ENCODE measurements around the gene BMP5.

Gene BMP5

GRCh38 chr6:55853008-55854001, 22.1 kb downstream of the BMP5 start:
- H3F3A ChIP-seq (ENCODE audit: control insufficient read depth, insufficient read depth), result no peaks in the 10 kb centered on the region
- no peak for TF ChIP-seq EZH2phosphoT487 (IDR thresholded peaks at IDR 0.05; ENCODE audit: borderline replicate concordance, low read length)
- no peaks in the 10 kb centered on the region for H3K9me2 ChIP-seq (replicated peaks; ENCODE audit: control insufficient read depth, low read length)
- H3K4me2 ChIP-seq (ENCODE audit: low read length), result no peak overlapping the region
- H3K4me1 ChIP-seq (ENCODE audit: control insufficient read depth, low read length), result no peaks in the 10 kb centered on the region
- H3K27ac ChIP-seq (ENCODE audit: low read depth, low read length), result no peak overlapping the region
- no peaks in the 10 kb centered on the region for H3K9me3 ChIP-seq (ENCODE audit: control insufficient read depth, insufficient read depth, low read length)
- H3K36me3 ChIP-seq (ENCODE audit: control insufficient read depth, low read length), result no peaks in the 10 kb centered on the region
- no peaks in the 10 kb centered on the region for H3K27me3 ChIP-seq (ENCODE audit: control insufficient read depth, low read length)
- no peaks in the 10 kb centered on the region for H4K20me1 ChIP-seq (ENCODE audit: control insufficient read depth, insufficient read depth, low read depth, low read length)
- H3K79me2 ChIP-seq (ENCODE audit: control insufficient read depth, low read length), result no peaks in the 10 kb centered on the region
- H3K4me3 ChIP-seq (ENCODE audit: low read length), result no peak overlapping the region

- Histone ChIP-seq H3K36me3 (ENCODE audit: control insufficient read depth, low read length) (no peaks in the 10 kb centered on the region), H3K4me1 (ENCODE audit: control insufficient read depth, low read length) (no peaks in the 10 kb centered on the region), H3K9me2 (replicated peaks; ENCODE audit: control insufficient read depth, low read length) (no peaks in the 10 kb centered on the region; the same call in 1 of the 2 replicates), H4K20me1 (ENCODE audit: control insufficient read depth, insufficient read depth, low read depth, low read length) (no peaks in the 10 kb centered on the region), H3K27me3 (ENCODE audit: control insufficient read depth, low read length) (no peaks in the 10 kb centered on the region), H3K79me2 (ENCODE audit: control insufficient read depth, low read length) (no peaks in the 10 kb centered on the region), H3K9me3 (ENCODE audit: control insufficient read depth, insufficient read depth, low read length) (no peaks in the 10 kb centered on the region; the same call in 1 of the 2 replicates), H3K4me2 (ENCODE audit: low read length) (no peak overlapping the region), H3F3A (ENCODE audit: control insufficient read depth, insufficient read depth) (no peaks in the 10 kb centered on the region), H3K27ac (ENCODE audit: low read depth, low read length) (no peak overlapping the region), H3K4me3 (ENCODE audit: low read length) (no peak overlapping the region)
- TF ChIP-seq EZH2phosphoT487 (IDR thresholded peaks at IDR 0.05; ENCODE audit: borderline replicate concordance, low read length), result no peak
- TF ChIP-seq, protein P1, sequence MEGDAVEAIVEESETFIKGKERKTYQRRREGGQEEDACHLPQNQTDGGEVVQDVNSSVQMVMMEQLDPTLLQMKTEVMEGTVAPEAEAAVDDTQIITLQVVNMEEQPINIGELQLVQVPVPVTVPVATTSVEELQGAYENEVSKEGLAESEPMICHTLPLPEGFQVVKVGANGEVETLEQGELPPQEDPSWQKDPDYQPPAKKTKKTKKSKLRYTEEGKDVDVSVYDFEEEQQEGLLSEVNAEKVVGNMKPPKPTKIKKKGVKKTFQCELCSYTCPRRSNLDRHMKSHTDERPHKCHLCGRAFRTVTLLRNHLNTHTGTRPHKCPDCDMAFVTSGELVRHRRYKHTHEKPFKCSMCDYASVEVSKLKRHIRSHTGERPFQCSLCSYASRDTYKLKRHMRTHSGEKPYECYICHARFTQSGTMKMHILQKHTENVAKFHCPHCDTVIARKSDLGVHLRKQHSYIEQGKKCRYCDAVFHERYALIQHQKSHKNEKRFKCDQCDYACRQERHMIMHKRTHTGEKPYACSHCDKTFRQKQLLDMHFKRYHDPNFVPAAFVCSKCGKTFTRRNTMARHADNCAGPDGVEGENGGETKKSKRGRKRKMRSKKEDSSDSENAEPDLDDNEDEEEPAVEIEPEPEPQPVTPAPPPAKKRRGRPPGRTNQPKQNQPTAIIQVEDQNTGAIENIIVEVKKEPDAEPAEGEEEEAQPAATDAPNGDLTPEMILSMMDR (IDR thresholded peaks at IDR 0.05; ENCODE audit: low read depth, low read length, poor library complexity, severe bottlenecking), result no peak
Observed at GRCh38 chr6:55841341-55841740, 34.0 kb downstream of the BMP5 start.

DNA sequence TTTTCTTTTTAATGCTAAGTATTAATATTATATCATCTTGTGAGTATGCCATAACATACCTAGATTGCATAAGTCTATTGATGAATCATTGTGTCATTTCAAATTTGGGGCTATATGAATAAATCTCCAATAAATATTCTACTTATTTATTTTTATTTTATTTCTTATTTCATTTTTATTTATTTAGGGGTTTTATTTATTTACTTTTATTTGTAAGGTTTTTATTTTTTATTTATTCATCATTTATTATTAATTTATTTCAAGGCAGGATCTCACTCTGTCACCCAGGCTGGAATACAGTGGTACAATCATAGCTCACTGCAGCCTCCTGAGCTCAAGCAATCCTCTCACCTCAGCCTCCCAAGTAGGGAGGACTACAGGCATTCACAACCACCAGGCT, 36.3 kb downstream of the BMP5 start:
- TF ChIP-seq EZH2phosphoT487 (IDR thresholded peaks at IDR 0.05; ENCODE audit: borderline replicate concordance, low read length), result no peak
- TF ChIP-seq, protein P1 (IDR thresholded peaks at IDR 0.05; ENCODE audit: low read depth, low read length, poor library complexity, severe bottlenecking), result no peak
- Histone ChIP-seq H3K4me2 (ENCODE audit: low read length) (no peak overlapping the region), H3K4me1 (ENCODE audit: control insufficient read depth, low read length) (no peaks in the 10 kb centered on the region), H3K9me3 (ENCODE audit: control insufficient read depth, insufficient read depth, low read length) (no peaks in the 10 kb centered on the region), H3K4me3 (ENCODE audit: low read length) (no peak overlapping the region), H3F3A (ENCODE audit: control insufficient read depth, insufficient read depth) (no peaks in the 10 kb centered on the region), H3K27ac (ENCODE audit: low read depth, low read length) (no peak overlapping the region), H4K20me1 (ENCODE audit: control insufficient read depth, insufficient read depth, low read depth, low read length) (no peaks in the 10 kb centered on the region), H3K9me2 (replicated peaks; ENCODE audit: control insufficient read depth, low read length) (no peaks in the 10 kb centered on the region; the same call in 1 of the 2 replicates), H3K27me3 (ENCODE audit: control insufficient read depth, low read length) (no peaks in the 10 kb centered on the region), H3K79me2 (ENCODE audit: control insufficient read depth, low read length) (no peaks in the 10 kb centered on the region), H3K36me3 (ENCODE audit: control insufficient read depth, low read length) (no peaks in the 10 kb centered on the region)

- Histone ChIP-seq H3K9me3 (ENCODE audit: control insufficient read depth, insufficient read depth, low read length) (no peaks in the 10 kb centered on the region), H3K27me3 (ENCODE audit: control insufficient read depth, low read length) (no peaks in the 10 kb centered on the region), H3F3A (ENCODE audit: control insufficient read depth, insufficient read depth) (no peaks in the 10 kb centered on the region), H3K36me3 (ENCODE audit: control insufficient read depth, low read length) (no peaks in the 10 kb centered on the region), H3K9me2 (replicated peaks; ENCODE audit: control insufficient read depth, low read length) (no peaks in the 10 kb centered on the region; the same call in 1 of the 2 replicates), H3K4me1 (ENCODE audit: control insufficient read depth, low read length) (no peaks in the 10 kb centered on the region), H4K20me1 (ENCODE audit: control insufficient read depth, insufficient read depth, low read depth, low read length) (no peaks in the 10 kb centered on the region), H3K4me2 (ENCODE audit: low read length) (no peak overlapping the region), H3K79me2 (ENCODE audit: control insufficient read depth, low read length) (no peaks in the 10 kb centered on the region), H3K4me3 (ENCODE audit: low read length) (no peak overlapping the region), H3K27ac (ENCODE audit: low read depth, low read length) (no peak overlapping the region)
- no peak for TF ChIP-seq EZH2phosphoT487 (IDR thresholded peaks at IDR 0.05; ENCODE audit: borderline replicate concordance, low read length)
- TF ChIP-seq, protein P1 (IDR thresholded peaks at IDR 0.05; ENCODE audit: low read depth, low read length, poor library complexity, severe bottlenecking), result no peak
Observed at GRCh38 chr6:55836945-55837344, 38.4 kb downstream of the BMP5 start.
